Endothelial cell (in vitro differentiated cells): ENCODE measurements around the gene ARMC3. TPM values are rescaled to one million over a fixed set of nuclear protein-coding genes. Genes with fewer than 3 reads are reported as not detected.

Source experiments
- DNase-seq: peaks from one replicate; pipeline ENCODE4 v3.0.0; 2021; ENCODE audit warnings: low spot score
- H3K27ac Mint-ChIP-seq: one replicate; pipeline ENCODE4 v1.8.0; 2021; ENCODE audit warnings: mixed read lengths, inconsistent platforms; ENCODE audit not compliant: unreplicated experiment
- H3K27me3 Mint-ChIP-seq: one replicate; pipeline ENCODE4 v1.8.0; 2021; ENCODE audit warnings: mild to moderate bottlenecking, moderate library complexity, mixed read lengths, inconsistent platforms; ENCODE audit not compliant: unreplicated experiment
- H3K36me3 Mint-ChIP-seq: one replicate; pipeline ENCODE4 v1.8.0; 2021; ENCODE audit warnings: mild to moderate bottlenecking, low read depth, mixed read lengths, inconsistent platforms; ENCODE audit not compliant: unreplicated experiment
- H3K4me1 Mint-ChIP-seq: one replicate; pipeline ENCODE4 v1.8.0; 2021; ENCODE audit warnings: mild to moderate bottlenecking, mixed read lengths, inconsistent platforms; ENCODE audit not compliant: unreplicated experiment
- H3K4me3 Mint-ChIP-seq: one replicate; pipeline ENCODE4 v1.8.0; 2021; ENCODE audit warnings: mild to moderate bottlenecking, mixed read lengths, inconsistent platforms; ENCODE audit not compliant: unreplicated experiment
- H3K9me3 Mint-ChIP-seq: one replicate; pipeline ENCODE4 v1.8.0; 2021; ENCODE audit warnings: mixed read lengths, inconsistent platforms; ENCODE audit not compliant: unreplicated experiment
- total RNA-seq: library from RNA; stranded (reverse); fragmentation: NEBNext Ultra II Directional; extraction: Animal tissue kit (Norgen Biotek cat#: 25700); gene quantifications from one replicate; pipeline ENCODE4 v1.2.1, GENCODE V29; 2021; ENCODE audit not compliant: unreplicated experiment
- TF ChIP-seq, protein P1 (sequence below): fragments of 200-600 bp; sonication (generic); IDR thresholded peaks from one replicate; pipeline ENCODE4 v1.5.0; 2021; ENCODE audit warnings: antibody characterized with exemption; ENCODE audit not compliant: unreplicated experiment

The ARMC3 gene
- total RNA-seq, 1 donor from 2014 or later, result 2.1 TPM

DNA sequence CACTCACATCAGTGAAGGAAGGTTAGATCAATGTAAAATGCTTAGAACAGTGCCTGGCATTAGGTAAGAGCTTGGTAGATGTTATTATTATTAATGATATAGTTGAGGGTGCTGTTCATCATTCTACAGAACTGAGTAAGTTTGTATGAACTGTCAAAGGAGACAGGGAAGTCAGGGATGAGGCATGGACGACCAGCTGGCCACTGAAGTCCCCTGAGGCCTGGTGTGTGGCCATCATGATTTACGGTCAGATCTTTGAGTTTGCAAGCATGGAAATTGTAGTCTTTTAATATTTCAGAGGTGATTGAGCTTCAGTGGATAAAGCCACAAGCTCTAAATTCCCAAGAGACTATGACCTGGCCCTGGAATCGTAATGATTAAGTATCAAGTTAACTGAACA lies 6.9 kb downstream of the ARMC3 start:
- Mint-ChIP-seq H3K4me1 (no peaks in the 10 kb centered on the region), H3K9me3 (no peaks in the 10 kb centered on the region), H3K36me3 (no peaks in the 10 kb centered on the region), H3K27ac (no peak overlapping the region), H3K4me3 (no peak overlapping the region), H3K27me3 (no peaks in the 10 kb centered on the region)
- TF ChIP-seq, protein P1, sequence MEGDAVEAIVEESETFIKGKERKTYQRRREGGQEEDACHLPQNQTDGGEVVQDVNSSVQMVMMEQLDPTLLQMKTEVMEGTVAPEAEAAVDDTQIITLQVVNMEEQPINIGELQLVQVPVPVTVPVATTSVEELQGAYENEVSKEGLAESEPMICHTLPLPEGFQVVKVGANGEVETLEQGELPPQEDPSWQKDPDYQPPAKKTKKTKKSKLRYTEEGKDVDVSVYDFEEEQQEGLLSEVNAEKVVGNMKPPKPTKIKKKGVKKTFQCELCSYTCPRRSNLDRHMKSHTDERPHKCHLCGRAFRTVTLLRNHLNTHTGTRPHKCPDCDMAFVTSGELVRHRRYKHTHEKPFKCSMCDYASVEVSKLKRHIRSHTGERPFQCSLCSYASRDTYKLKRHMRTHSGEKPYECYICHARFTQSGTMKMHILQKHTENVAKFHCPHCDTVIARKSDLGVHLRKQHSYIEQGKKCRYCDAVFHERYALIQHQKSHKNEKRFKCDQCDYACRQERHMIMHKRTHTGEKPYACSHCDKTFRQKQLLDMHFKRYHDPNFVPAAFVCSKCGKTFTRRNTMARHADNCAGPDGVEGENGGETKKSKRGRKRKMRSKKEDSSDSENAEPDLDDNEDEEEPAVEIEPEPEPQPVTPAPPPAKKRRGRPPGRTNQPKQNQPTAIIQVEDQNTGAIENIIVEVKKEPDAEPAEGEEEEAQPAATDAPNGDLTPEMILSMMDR, result no peak
- no peak for DNase-seq

GRCh38 chr10:22942437-22942836 lies 14.6 kb downstream of the ARMC3 start:
- H3K27me3 Mint-ChIP-seq, result no peaks in the 10 kb centered on the region
- no peaks in the 10 kb centered on the region for H3K9me3 Mint-ChIP-seq
- H3K4me3 Mint-ChIP-seq, result no peak overlapping the region
- TF ChIP-seq, protein P1, result no peak
- H3K4me1 Mint-ChIP-seq, result no peaks in the 10 kb centered on the region
- no peak for DNase-seq
- no peak overlapping the region for H3K27ac Mint-ChIP-seq
- no peaks in the 10 kb centered on the region for H3K36me3 Mint-ChIP-seq

DNA sequence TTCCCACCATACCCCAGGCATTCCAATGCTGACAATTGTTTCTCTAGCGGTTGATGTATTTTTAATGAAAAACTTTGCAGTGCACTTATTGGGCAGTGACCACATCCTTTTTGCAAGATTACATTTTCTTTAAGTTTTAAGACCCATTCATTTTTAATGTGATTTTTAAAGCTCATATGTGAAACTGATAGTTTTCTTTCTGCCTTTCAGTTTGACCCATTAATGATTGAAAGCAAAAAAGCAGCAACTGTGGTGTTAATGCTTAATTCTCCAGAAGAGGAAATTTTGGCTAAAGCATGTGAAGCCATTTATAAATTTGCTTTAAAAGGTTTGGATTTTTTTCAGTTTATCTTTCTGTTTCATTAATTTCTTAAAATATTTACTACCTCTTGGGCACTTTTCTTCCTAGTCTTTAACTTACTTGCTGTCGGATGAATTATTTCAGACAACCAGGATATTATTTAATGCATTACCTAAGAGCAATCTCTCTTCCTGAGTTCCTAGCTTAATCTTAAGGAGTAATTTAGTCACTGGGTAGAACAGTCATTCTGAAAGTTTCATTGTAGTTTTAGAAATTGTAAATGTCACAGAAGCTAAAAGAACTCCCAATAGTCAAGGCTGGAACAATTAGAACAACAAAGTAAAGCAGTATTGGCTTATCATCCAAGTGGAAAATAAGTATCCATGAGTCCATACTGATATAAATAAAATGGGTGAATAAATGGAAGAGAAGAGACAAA lies 18.3 kb downstream of the ARMC3 start:
- no peak for DNase-seq
- TF ChIP-seq, protein P1, result no peak
- no peak overlapping the region for H3K27ac Mint-ChIP-seq
- H3K9me3 Mint-ChIP-seq, result no peaks in the 10 kb centered on the region
- peaks cover 5% of the 10 kb centered on the region for H3K36me3 Mint-ChIP-seq
- no peak overlapping the region for H3K4me3 Mint-ChIP-seq
- H3K27me3 Mint-ChIP-seq, result no peaks in the 10 kb centered on the region
- H3K4me1 Mint-ChIP-seq, result no peaks in the 10 kb centered on the region

GRCh38 chr10:22954970-22955369 lies 27.1 kb downstream of the ARMC3 start:
- H3K4me1 Mint-ChIP-seq, result no peaks in the 10 kb centered on the region

DNA sequence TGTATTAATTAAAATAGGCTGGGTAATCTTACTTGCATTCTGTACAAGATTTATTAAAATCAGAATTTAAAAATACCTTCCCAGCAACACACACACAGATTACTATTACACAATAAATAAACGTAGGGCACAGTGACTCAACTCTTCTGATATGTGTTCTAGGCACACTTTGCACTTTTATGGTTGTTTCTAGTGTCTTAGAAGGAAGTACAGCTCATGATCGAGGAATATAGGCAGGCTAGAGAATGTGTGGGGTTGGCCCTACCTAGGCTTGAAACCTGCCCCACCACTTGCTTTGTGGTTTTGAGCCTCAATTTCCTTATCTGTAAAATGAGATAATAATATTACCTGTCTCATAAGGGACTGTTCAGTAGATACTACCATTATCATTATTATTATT lies 30.5 kb downstream of the ARMC3 start:
- peaks cover 1% of the 10 kb centered on the region for H3K27me3 Mint-ChIP-seq
- no peaks in the 10 kb centered on the region for H3K4me1 Mint-ChIP-seq
- peaks cover 9% of the 10 kb centered on the region for H3K36me3 Mint-ChIP-seq
- no peak for DNase-seq
- H3K27ac Mint-ChIP-seq, result no peak overlapping the region
- no peaks in the 10 kb centered on the region for H3K9me3 Mint-ChIP-seq
- TF ChIP-seq, protein P1, result no peak
- H3K4me3 Mint-ChIP-seq, result no peak overlapping the region

More at GRCh38 chr10:22954970-22955369, 27.1 kb downstream of the ARMC3 start:
- no peaks in the 10 kb centered on the region for H3K27me3 Mint-ChIP-seq
- TF ChIP-seq, protein P1, result no peak
- peaks cover 3% of the 10 kb centered on the region for H3K9me3 Mint-ChIP-seq
- H3K27ac Mint-ChIP-seq, result no peak overlapping the region
- no peak overlapping the region for H3K4me3 Mint-ChIP-seq
- H3K36me3 Mint-ChIP-seq, result peaks cover 12% of the 10 kb centered on the region
- DNase-seq, result no peak
